ENCODE results near the gene BNC1.

Gene BNC1

GRCh38 chr15:83285284-83285978 lies 967 bp upstream of the BNC1 start:
- TF ChIP-seq GATA3 (IDR thresholded peaks at IDR 0.05; ENCODE audit: low read depth, low read length): no peak
- TF ChIP-seq GATA2 (IDR thresholded peaks at IDR 0.05; ENCODE audit: low read depth, low read length): no peak

- TF ChIP-seq GATA2 (IDR thresholded peaks at IDR 0.05; ENCODE audit: low read depth, low read length) (no peak), GATA3 (IDR thresholded peaks at IDR 0.05; ENCODE audit: low read depth, low read length) (no peak)
Measured at GRCh38 chr15:83283813-83284558, 478 bp downstream of the BNC1 start.

GRCh38 chr15:83283138-83283812 lies 1.2 kb downstream of the BNC1 start:
- no peak for TF ChIP-seq GATA2 (IDR thresholded peaks at IDR 0.05; ENCODE audit: low read depth, low read length)
- no peak for TF ChIP-seq GATA3 (IDR thresholded peaks at IDR 0.05; ENCODE audit: low read depth, low read length)

GRCh38 chr15:83282776-83283137 lies 1.7 kb downstream of the BNC1 start:
- TF ChIP-seq GATA2 (IDR thresholded peaks at IDR 0.05; ENCODE audit: low read depth, low read length) (no peak), GATA3 (IDR thresholded peaks at IDR 0.05; ENCODE audit: low read depth, low read length) (no peak)

GRCh38 chr15:83282141-83282540 lies 2.3 kb downstream of the BNC1 start:
- TF ChIP-seq GATA3 (IDR thresholded peaks at IDR 0.05; ENCODE audit: low read depth, low read length): no peak
- no peak for TF ChIP-seq GATA2 (IDR thresholded peaks at IDR 0.05; ENCODE audit: low read depth, low read length)

GRCh38 chr15:83278191-83278590 lies 6.3 kb downstream of the BNC1 start:
- TF ChIP-seq GATA3 (IDR thresholded peaks at IDR 0.05; ENCODE audit: low read depth, low read length): no peak
- no peak for TF ChIP-seq GATA2 (IDR thresholded peaks at IDR 0.05; ENCODE audit: low read depth, low read length)

- no peak for TF ChIP-seq GATA3 (IDR thresholded peaks at IDR 0.05; ENCODE audit: low read depth, low read length)
- TF ChIP-seq GATA2 (IDR thresholded peaks at IDR 0.05; ENCODE audit: low read depth, low read length): no peak
Measured at GRCh38 chr15:83276661-83277060, 7.8 kb downstream of the BNC1 start.

GRCh38 chr15:83275412-83275811 lies 9.1 kb downstream of the BNC1 start:
- no peak for TF ChIP-seq GATA2 (IDR thresholded peaks at IDR 0.05; ENCODE audit: low read depth, low read length)
- TF ChIP-seq GATA3 (IDR thresholded peaks at IDR 0.05; ENCODE audit: low read depth, low read length): no peak

GRCh38 chr15:83270176-83270575 lies 14.3 kb downstream of the BNC1 start:
- no peak for TF ChIP-seq GATA2 (IDR thresholded peaks at IDR 0.05; ENCODE audit: low read depth, low read length)
- no peak for TF ChIP-seq GATA3 (IDR thresholded peaks at IDR 0.05; ENCODE audit: low read depth, low read length)

- TF ChIP-seq GATA3 (IDR thresholded peaks at IDR 0.05; ENCODE audit: low read depth, low read length) (no peak), GATA2 (IDR thresholded peaks at IDR 0.05; ENCODE audit: low read depth, low read length) (no peak)
Measured at GRCh38 chr15:83268147-83268546, 16.3 kb downstream of the BNC1 start.

GRCh38 chr15:83262594-83263315 lies 21.7 kb downstream of the BNC1 start:
- no peak for TF ChIP-seq GATA2 (IDR thresholded peaks at IDR 0.05; ENCODE audit: low read depth, low read length)
- no peak for TF ChIP-seq GATA3 (IDR thresholded peaks at IDR 0.05; ENCODE audit: low read depth, low read length)

- no peak for TF ChIP-seq GATA2 (IDR thresholded peaks at IDR 0.05; ENCODE audit: low read depth, low read length)
- no peak for TF ChIP-seq GATA3 (IDR thresholded peaks at IDR 0.05; ENCODE audit: low read depth, low read length)
Measured at GRCh38 chr15:83250781-83251180, 33.7 kb downstream of the BNC1 start.

GRCh38 chr15:83249030-83249343 lies 35.5 kb downstream of the BNC1 start:
- TF ChIP-seq GATA3 (IDR thresholded peaks at IDR 0.05; ENCODE audit: low read depth, low read length): no peak
- TF ChIP-seq GATA2 (IDR thresholded peaks at IDR 0.05; ENCODE audit: low read depth, low read length): no peak
